ENCODE data around the gene NXNL1.

DNA sequence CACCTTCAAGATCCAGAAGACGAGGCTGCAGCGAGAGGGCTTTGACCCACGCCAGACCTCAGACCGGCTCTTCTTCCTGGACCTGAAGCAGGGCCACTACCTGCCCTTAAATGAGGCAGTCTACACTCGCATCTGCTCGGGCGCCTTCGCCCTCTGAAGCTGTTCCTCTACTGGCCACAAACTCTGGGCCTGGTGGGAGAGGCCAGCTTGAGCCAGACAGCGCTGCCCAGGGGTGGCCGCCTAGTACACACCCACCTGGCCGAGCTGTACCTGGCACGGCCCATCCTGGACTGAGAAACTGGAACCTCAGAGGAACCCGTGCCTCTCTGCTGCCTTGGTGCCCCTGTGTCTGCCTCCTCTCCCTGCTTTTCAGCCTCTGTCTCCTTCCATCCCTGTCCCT, 43.7 kb upstream of the NXNL1 start:
- TF ChIP-seq POLR2AphosphoS5 (IDR thresholded peaks at IDR 0.05; ENCODE audit: low read depth, low read length), result no peak
- no peak for TF ChIP-seq REST (IDR thresholded peaks at IDR 0.05; ENCODE audit: insufficient read depth in 1 of 2, low read depth in 2 of 2, low read length in 2 of 2)
- no peak for TF ChIP-seq TAF1 (IDR thresholded peaks at IDR 0.05; ENCODE audit: borderline replicate concordance, insufficient read depth, low read length)
- TF ChIP-seq SIN3A (IDR thresholded peaks at IDR 0.05; ENCODE audit: borderline replicate concordance, insufficient read depth, low read length), result no peak
